GM18867 (cell line): Measurements from ENCODE around the gene SLC4A3.

Experiments
- ATAC-seq: cut with Tn5 transposase; IDR thresholded peaks from one replicate; pipeline ENCODE4 v1.9.1; 2021; ENCODE audit warnings: mild to moderate bottlenecking, moderate library complexity; ENCODE audit not compliant: unreplicated experiment

The SLC4A3 gene

GRCh38 chr2:219611866-219612576, 15.4 kb upstream of the SLC4A3 start:
- no peak for ATAC-seq

GRCh38 chr2:219612577-219613286, 14.7 kb upstream of the SLC4A3 start:
- ATAC-seq, result no peak

- no peak for ATAC-seq
Measured at GRCh38 chr2:219613461-219614070, 13.9 kb upstream of the SLC4A3 start.

- ATAC-seq, result no peak
Measured at GRCh38 chr2:219614076-219614860, 13.2 kb upstream of the SLC4A3 start.

- ATAC-seq, result no peak
Measured at GRCh38 chr2:219615036-219615435, 12.4 kb upstream of the SLC4A3 start.

GRCh38 chr2:219615894-219616293, 11.5 kb upstream of the SLC4A3 start:
- ATAC-seq, result no peak

GRCh38 chr2:219616550-219616949, 10.9 kb upstream of the SLC4A3 start:
- no peak for ATAC-seq

- ATAC-seq, result no peak
Measured at GRCh38 chr2:219618733-219619122, 8.7 kb upstream of the SLC4A3 start.

- ATAC-seq, result no peak
Measured at GRCh38 chr2:219619235-219619634, 8.2 kb upstream of the SLC4A3 start.

GRCh38 chr2:219620546-219620945, 6.9 kb upstream of the SLC4A3 start:
- ATAC-seq, result no peak

- ATAC-seq, result no peak
Measured at GRCh38 chr2:219621935-219622334, 5.5 kb upstream of the SLC4A3 start.

- ATAC-seq, result no peak
Measured at GRCh38 chr2:219622472-219622871, 5.0 kb upstream of the SLC4A3 start.

- no peak for ATAC-seq
Measured at GRCh38 chr2:219624565-219624964, 2.9 kb upstream of the SLC4A3 start.

- ATAC-seq, result no peak
Measured at GRCh38 chr2:219625179-219625578, 2.3 kb upstream of the SLC4A3 start.

GRCh38 chr2:219626540-219626939, 890 bp upstream of the SLC4A3 start:
- no peak for ATAC-seq

- no peak for ATAC-seq
Measured at GRCh38 chr2:219628235-219628985, 980 bp downstream of the SLC4A3 start.

GRCh38 chr2:219628986-219629901, 1.8 kb downstream of the SLC4A3 start:
- ATAC-seq, result no peak

GRCh38 chr2:219629976-219630695, 2.7 kb downstream of the SLC4A3 start:
- ATAC-seq, result no peak
